ENCODE measurements around the gene LPGAT1.

GRCh38 chr1:211699059-211699458 lies 131.5 kb downstream of the LPGAT1 start:
- TF ChIP-seq SIN3A (IDR thresholded peaks at IDR 0.05; ENCODE audit: borderline replicate concordance, insufficient read depth, low read length) (no peak), TAF1 (IDR thresholded peaks at IDR 0.05; ENCODE audit: borderline replicate concordance, insufficient read depth, low read length) (no peak), REST (IDR thresholded peaks at IDR 0.05; ENCODE audit: insufficient read depth in 1 of 2, low read depth in 2 of 2, low read length in 2 of 2) (no peak), POLR2AphosphoS5 (IDR thresholded peaks at IDR 0.05; ENCODE audit: low read depth, low read length) (no peak)
